ENCODE data around the gene TRIM25.

The TRIM25 gene

GRCh38 chr17:56926270-56926669 lies 12.4 kb upstream of the TRIM25 start:
- H3K27me3 ChIP-seq (ENCODE audit: insufficient read depth, low read length), result no peaks in the 10 kb centered on the region
- H3K4me1 ChIP-seq (ENCODE audit: insufficient read depth, low read length), result peaks cover 12% of the 10 kb centered on the region
- H3K9ac ChIP-seq (ENCODE audit: low read depth, low read length), result peak overlapping the region; percentile 58
- H3K36me3 ChIP-seq (ENCODE audit: insufficient read depth, low read length), result 0 out of 2 replicates have a peak, but pooled peaks cover 3% of the 10 kb centered on the region
- peaks cover 35% of the 10 kb centered on the region for H3K9me3 ChIP-seq (ENCODE audit: insufficient read depth, low read depth, low read length)
- peak overlapping the region; percentile 90 for H3K27ac ChIP-seq (ENCODE audit: low read depth, low read length)
- H3K4me3 ChIP-seq (ENCODE audit: low read length), result peak overlapping the region; percentile 16; the same call in 1 of the 2 replicates

GRCh38 chr17:56925088-56925487 lies 11.2 kb upstream of the TRIM25 start:
- Histone ChIP-seq H3K9ac (ENCODE audit: low read depth, low read length) (no peak overlapping the region), H3K27ac (ENCODE audit: low read depth, low read length) (no peak overlapping the region), H3K9me3 (ENCODE audit: insufficient read depth, low read depth, low read length) (peaks cover 23% of the 10 kb centered on the region), H3K4me1 (ENCODE audit: insufficient read depth, low read length) (peaks cover 12% of the 10 kb centered on the region), H3K36me3 (ENCODE audit: insufficient read depth, low read length) (0 out of 2 replicates have a peak, but pooled peaks cover 3% of the 10 kb centered on the region), H3K4me3 (ENCODE audit: low read length) (no peak overlapping the region), H3K27me3 (ENCODE audit: insufficient read depth, low read length) (no peaks in the 10 kb centered on the region)
- WGBS, result 80% methylated on average over 2 of the region's 2 CpGs

GRCh38 chr17:56919717-56920116 lies 5.9 kb upstream of the TRIM25 start:
- H3K4me3 ChIP-seq (ENCODE audit: low read length), result no peak overlapping the region
- no peak overlapping the region for H3K27ac ChIP-seq (ENCODE audit: low read depth, low read length)
- no peaks in the 10 kb centered on the region for H3K9me3 ChIP-seq (ENCODE audit: insufficient read depth, low read depth, low read length)
- peaks cover 12% of the 10 kb centered on the region for H3K27me3 ChIP-seq (ENCODE audit: insufficient read depth, low read length)
- H3K4me1 ChIP-seq (ENCODE audit: insufficient read depth, low read length), result peaks cover 4% of the 10 kb centered on the region; the same call in 1 of the 2 replicates
- no peak overlapping the region for H3K9ac ChIP-seq (ENCODE audit: low read depth, low read length)
- no peaks in the 10 kb centered on the region for H3K36me3 ChIP-seq (ENCODE audit: insufficient read depth, low read length)
- WGBS, result 85% methylated on average over 1 of the region's 1 CpG

GRCh38 chr17:56918916-56919315 lies 5.1 kb upstream of the TRIM25 start:
- 100% methylated on average over 2 of the region's 3 CpGs for WGBS
- Histone ChIP-seq H3K9me3 (ENCODE audit: insufficient read depth, low read depth, low read length) (no peaks in the 10 kb centered on the region), H3K4me1 (ENCODE audit: insufficient read depth, low read length) (peaks cover 4% of the 10 kb centered on the region; the same call in 1 of the 2 replicates), H3K4me3 (ENCODE audit: low read length) (no peak overlapping the region), H3K36me3 (ENCODE audit: insufficient read depth, low read length) (no peaks in the 10 kb centered on the region), H3K27ac (ENCODE audit: low read depth, low read length) (no peak overlapping the region), H3K9ac (ENCODE audit: low read depth, low read length) (no peak overlapping the region), H3K27me3 (ENCODE audit: insufficient read depth, low read length) (peaks cover 19% of the 10 kb centered on the region)

DNA sequence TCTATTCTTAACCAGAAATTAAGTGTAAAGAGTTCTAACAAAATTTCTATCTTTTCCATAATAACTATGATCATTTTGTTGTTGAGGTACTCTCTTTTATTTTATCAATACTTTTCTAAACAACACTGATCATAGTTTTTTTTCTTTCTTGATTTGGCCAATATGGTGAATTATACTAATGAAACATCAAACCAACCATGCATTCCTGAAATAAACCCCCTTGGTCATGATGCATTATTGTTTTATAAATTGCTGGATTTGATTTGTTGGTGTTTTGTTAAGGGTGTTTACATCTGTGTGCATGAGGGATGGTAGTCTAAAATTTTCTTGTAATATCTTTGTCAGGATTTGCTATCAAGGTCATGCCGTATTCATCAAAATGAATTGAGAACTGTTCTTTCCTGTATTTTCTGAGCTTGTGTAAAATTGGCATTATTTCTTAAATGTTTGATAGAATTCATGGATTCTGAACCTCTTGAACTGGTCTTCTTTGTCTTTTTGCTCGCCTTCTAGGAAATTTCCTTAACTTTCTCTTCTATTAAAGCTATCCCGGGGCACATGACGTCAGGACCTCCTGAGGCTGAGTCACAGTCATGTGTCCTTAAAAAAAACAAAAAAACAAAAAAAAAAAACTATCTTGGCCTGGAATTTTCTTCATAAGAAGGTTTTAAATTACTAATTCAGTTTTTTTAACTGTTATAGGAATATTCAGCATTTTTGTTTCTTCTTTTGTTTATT lies 3.9 kb upstream of the TRIM25 start:
- no peaks in the 10 kb centered on the region for H3K36me3 ChIP-seq (ENCODE audit: insufficient read depth, low read length)
- no peak overlapping the region for H3K4me3 ChIP-seq (ENCODE audit: low read length)
- 94% methylated on average over 4 of the region's 4 CpGs for WGBS
- no peaks in the 10 kb centered on the region for H3K9me3 ChIP-seq (ENCODE audit: insufficient read depth, low read depth, low read length)
- H3K27me3 ChIP-seq (ENCODE audit: insufficient read depth, low read length), result peaks cover 30% of the 10 kb centered on the region
- no peak overlapping the region for H3K27ac ChIP-seq (ENCODE audit: low read depth, low read length)
- H3K9ac ChIP-seq (ENCODE audit: low read depth, low read length), result no peak overlapping the region
- H3K4me1 ChIP-seq (ENCODE audit: insufficient read depth, low read length), result peaks cover 4% of the 10 kb centered on the region; the same call in 1 of the 2 replicates

DNA sequence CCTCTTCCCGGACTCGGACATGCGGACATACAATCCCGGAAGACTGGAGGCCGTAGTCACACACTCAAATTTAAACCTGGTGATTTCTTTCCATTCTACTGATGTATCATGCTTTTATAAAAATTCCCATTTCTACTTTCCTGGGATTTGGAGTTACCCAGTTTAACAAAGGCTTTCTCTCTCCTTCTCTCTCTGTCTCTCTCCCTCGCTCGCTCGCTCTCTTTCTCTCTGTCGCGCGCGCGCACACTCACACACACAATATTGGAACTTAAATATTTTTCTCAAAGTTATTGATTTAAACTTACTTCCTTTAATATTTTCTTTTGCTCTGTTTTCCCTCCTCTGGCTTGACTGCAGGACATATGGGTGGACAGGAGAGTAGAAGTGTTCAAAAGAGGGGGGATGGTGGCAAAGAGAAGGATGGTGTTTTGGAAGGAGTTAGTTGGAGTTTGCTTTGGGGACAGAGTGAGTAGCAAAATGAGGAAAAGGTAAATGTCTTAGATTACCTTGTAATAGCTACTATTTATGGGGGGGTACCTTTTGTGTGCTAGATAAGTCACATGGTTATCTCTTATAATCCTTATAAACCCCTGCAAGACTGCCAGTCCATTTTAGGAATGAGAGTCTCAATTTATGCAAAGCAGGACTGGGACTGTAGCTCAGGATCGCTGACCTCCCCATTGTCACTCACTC lies 878 bp upstream of the TRIM25 start:
- Histone ChIP-seq H3K27me3 (ENCODE audit: insufficient read depth, low read length) (peaks cover 34% of the 10 kb centered on the region), H3K27ac (ENCODE audit: low read depth, low read length) (no peak overlapping the region), H3K4me1 (ENCODE audit: insufficient read depth, low read length) (peaks cover 4% of the 10 kb centered on the region; the same call in 1 of the 2 replicates), H3K9me3 (ENCODE audit: insufficient read depth, low read depth, low read length) (no peaks in the 10 kb centered on the region), H3K9ac (ENCODE audit: low read depth, low read length) (peak overlapping the region; percentile 88), H3K36me3 (ENCODE audit: insufficient read depth, low read length) (no peaks in the 10 kb centered on the region), H3K4me3 (ENCODE audit: low read length) (peak overlapping the region; percentile 85)
- 14% methylated on average over 10 of the region's 14 CpGs for WGBS

- Histone ChIP-seq H3K36me3 (ENCODE audit: insufficient read depth, low read length) (peaks cover 1% of the 10 kb centered on the region; the same call in 1 of the 2 replicates), H3K4me3 (ENCODE audit: low read length) (peak overlapping the region; percentile 85), H3K4me1 (ENCODE audit: insufficient read depth, low read length) (peaks cover 4% of the 10 kb centered on the region; the same call in 1 of the 2 replicates), H3K27ac (ENCODE audit: low read depth, low read length) (no peak overlapping the region), H3K9me3 (ENCODE audit: insufficient read depth, low read depth, low read length) (no peaks in the 10 kb centered on the region), H3K9ac (ENCODE audit: low read depth, low read length) (peak overlapping the region; percentile 88; the same call in 1 of the 2 replicates), H3K27me3 (ENCODE audit: insufficient read depth, low read length) (peaks cover 34% of the 10 kb centered on the region)
- WGBS, result 3% methylated on average over 44 of the region's 44 CpGs
These were observed 439 bp downstream of the TRIM25 start for GRCh38 chr17:56913353-56913866.

DNA sequence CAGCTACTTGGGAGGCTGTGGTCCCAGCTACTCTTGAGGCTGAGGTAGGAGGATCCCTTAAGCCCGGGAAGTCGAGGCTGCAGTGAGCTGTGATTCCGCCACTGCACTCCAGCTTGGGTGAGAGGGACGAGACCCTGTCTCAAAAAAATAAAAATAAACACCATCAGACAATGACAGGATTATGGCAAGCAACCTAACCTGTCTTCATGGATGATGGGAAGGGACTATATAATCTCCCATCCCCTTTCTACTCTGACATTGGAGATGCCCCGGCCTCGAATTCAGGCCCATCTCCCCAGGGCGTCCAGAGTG lies 893 bp downstream of the TRIM25 start:
- H3K36me3 ChIP-seq (ENCODE audit: insufficient read depth, low read length), result peaks cover 6% of the 10 kb centered on the region
- peak overlapping the region; percentile 85 for H3K4me3 ChIP-seq (ENCODE audit: low read length)
- peaks cover 4% of the 10 kb centered on the region; the same call in 1 of the 2 replicates for H3K4me1 ChIP-seq (ENCODE audit: insufficient read depth, low read length)
- H3K9me3 ChIP-seq (ENCODE audit: insufficient read depth, low read depth, low read length), result no peaks in the 10 kb centered on the region
- peaks cover 34% of the 10 kb centered on the region for H3K27me3 ChIP-seq (ENCODE audit: insufficient read depth, low read length)
- peak overlapping the region; percentile 88; the same call in 1 of the 2 replicates for H3K9ac ChIP-seq (ENCODE audit: low read depth, low read length)
- 65% methylated on average over 6 of the region's 7 CpGs for WGBS
- H3K27ac ChIP-seq (ENCODE audit: low read depth, low read length), result no peak overlapping the region

GRCh38 chr17:56912105-56912999 lies 1.5 kb downstream of the TRIM25 start:
- H3K27ac ChIP-seq (ENCODE audit: low read depth, low read length), result no peak overlapping the region
- H3K27me3 ChIP-seq (ENCODE audit: insufficient read depth, low read length), result peaks cover 34% of the 10 kb centered on the region
- no peak overlapping the region for H3K9ac ChIP-seq (ENCODE audit: low read depth, low read length)
- H3K36me3 ChIP-seq (ENCODE audit: insufficient read depth, low read length), result peaks cover 12% of the 10 kb centered on the region
- no peaks in the 10 kb centered on the region for H3K9me3 ChIP-seq (ENCODE audit: insufficient read depth, low read depth, low read length)
- peak overlapping the region; percentile 85 for H3K4me3 ChIP-seq (ENCODE audit: low read length)
- WGBS, result 95% methylated on average over 21 of the region's 21 CpGs
- H3K4me1 ChIP-seq (ENCODE audit: insufficient read depth, low read length), result peaks cover 4% of the 10 kb centered on the region; the same call in 1 of the 2 replicates

GRCh38 chr17:56910509-56911235 lies 3.2 kb downstream of the TRIM25 start:
- no peak overlapping the region for H3K27ac ChIP-seq (ENCODE audit: low read depth, low read length)
- peaks cover 32% of the 10 kb centered on the region for H3K27me3 ChIP-seq (ENCODE audit: insufficient read depth, low read length)
- no peak overlapping the region for H3K4me3 ChIP-seq (ENCODE audit: low read length)
- H3K9me3 ChIP-seq (ENCODE audit: insufficient read depth, low read depth, low read length), result no peaks in the 10 kb centered on the region
- no peak overlapping the region for H3K9ac ChIP-seq (ENCODE audit: low read depth, low read length)
- 81% methylated on average over 7 of the region's 7 CpGs for WGBS
- H3K4me1 ChIP-seq (ENCODE audit: insufficient read depth, low read length), result peaks cover 4% of the 10 kb centered on the region; the same call in 1 of the 2 replicates
- peaks cover 29% of the 10 kb centered on the region for H3K36me3 ChIP-seq (ENCODE audit: insufficient read depth, low read length)
